ENCODE measurements around the gene MRPS27. TPM values are rescaled to one million over a fixed set of nuclear protein-coding genes. Genes with fewer than 3 reads are reported as not detected.

Gene MRPS27
- total RNA-seq (2022; extraction: Qiagen RNA extraction; ENCODE audit: low read depth) = 50.3 to 58.8 TPM (median 52.7 TPM) in 5 replicates

DNA sequence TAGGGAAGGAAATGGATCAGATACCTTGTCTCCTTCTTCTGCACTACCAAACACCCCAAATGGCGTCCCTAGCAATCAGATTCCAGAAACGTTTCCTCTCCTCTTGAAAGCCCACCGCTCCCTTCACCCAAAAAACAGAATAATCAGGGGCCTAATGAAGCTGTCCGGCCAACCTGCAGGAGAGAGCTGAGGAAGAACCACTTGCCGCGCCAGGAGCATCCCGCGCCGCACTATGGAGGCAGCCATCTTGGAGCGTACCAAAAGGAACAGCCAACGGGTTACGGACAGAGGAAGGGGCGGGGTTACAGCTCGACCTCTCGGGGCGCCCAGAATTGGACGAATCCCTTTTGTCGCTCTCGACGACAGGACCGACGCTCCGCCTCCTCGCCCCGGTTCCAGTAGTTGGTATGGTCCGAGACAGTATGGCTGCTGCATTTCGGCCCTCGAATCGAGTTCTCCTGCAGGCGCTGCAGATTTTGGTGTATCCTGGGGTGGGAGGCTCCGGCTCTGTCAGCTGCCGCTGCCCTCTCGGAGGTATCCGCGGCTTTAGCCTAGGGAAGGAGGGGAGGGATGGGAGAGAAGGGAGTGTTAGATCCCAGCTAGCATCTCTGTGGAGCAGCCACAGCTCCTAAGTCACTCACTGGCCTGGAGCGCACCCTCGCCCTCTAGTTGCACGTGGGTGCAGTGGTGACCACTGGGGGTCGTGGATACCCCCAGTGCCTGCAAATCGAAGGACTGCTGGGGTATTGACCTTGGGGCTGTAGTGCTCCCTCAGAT is at the start of gene MRPS27, which contains the start of gene PTCD2:
TSS of gene MRPS27 (minus strand) at position 265 of the 777 bp plus-strand sequence. CDS start at position 246, 19 bp downstream.
TSS of gene PTCD2 (plus strand) at position 398 of the 777 bp plus-strand sequence. CDS start at position 408, 10 bp downstream.

Other genes starting within 250 kb of the MRPS27 start
- gene MAP1B, start 212.8 kb downstream of the MRPS27 start, total RNA-seq (2022; extraction: Qiagen RNA extraction; ENCODE audit: low read depth) = 28.3 to 49.1 TPM (median 40.5 TPM) in 5 replicates
- 8.8 to 12.4 TPM (median 11.2 TPM) in 5 replicates for gene PTCD2, start 133 bp upstream of the MRPS27 start, total RNA-seq (2022; extraction: Qiagen RNA extraction; ENCODE audit: low read depth)
- gene ZNF366, start 187.2 kb upstream of the MRPS27 start, total RNA-seq (2022; extraction: Qiagen RNA extraction; ENCODE audit: low read depth) = not detected in 5 replicates

Measured in A549 treated with GW870086 at 1 μM for 4 hours (cell line).